K562 (cell line): ENCODE measurements around the gene RGS13.

Experiments
- EZH2 ChIP-seq: IDR thresholded peaks from 2 replicates; pipeline ENCODE4 v1.6.1; 2012; ENCODE audit warnings: low read depth, mild to moderate bottlenecking, inconsistent platforms, low read length, borderline replicate concordance
- NKRF ChIP-seq: fragments of 450-650 bp; IDR thresholded peaks from 2 replicates; pipeline ENCODE4 v1.6.1; 2016; ENCODE audit warnings: borderline replicate concordance
- NR2C2 ChIP-seq, 2 experiments: fragments of 200-800 bp in 1 of 2; sonication (Bioruptor generic) in 1 of 2; sonication (generic) in 1 of 2; formaldehyde crosslinking in 1 of 2; IDR thresholded peaks; 2 replicates each; pipeline versions ENCODE4 v1.6.1 to v1.8.0; 2016 to 2022; ENCODE audit warnings: mild to moderate bottlenecking in 1 of 2, missing compliant biosample characterization in 1 of 2, missing genetic modification characterization in 1 of 2, missing genetic modification reagents in 1 of 2
- POLR2AphosphoS5 ChIP-seq: IDR thresholded peaks from 2 replicates; pipeline ENCODE4 v1.6.1; 2011; ENCODE audit warnings: mild to moderate bottlenecking, low read depth, low read length, moderate library complexity; ENCODE audit not compliant: control insufficient read depth, insufficient read depth
- TF ChIP-seq, protein P1 (sequence below), 3 experiments: IDR thresholded peaks in 2 of 3; conservative IDR thresholded peaks in 1 of 3; 2 replicates each; pipeline ENCODE4 v1.5.1; 2011 to 2012; ENCODE audit warnings: low read length in 3 of 3, mild to moderate bottlenecking in 3 of 3, control low read depth in 2 of 3, improper control_type of control experiment in 1 of 3, inconsistent platforms in 1 of 3, low read depth in 1 of 3, mixed read lengths in 1 of 3, moderate library complexity in 1 of 3; ENCODE audit not compliant: insufficient read depth in 2 of 3

DNA sequence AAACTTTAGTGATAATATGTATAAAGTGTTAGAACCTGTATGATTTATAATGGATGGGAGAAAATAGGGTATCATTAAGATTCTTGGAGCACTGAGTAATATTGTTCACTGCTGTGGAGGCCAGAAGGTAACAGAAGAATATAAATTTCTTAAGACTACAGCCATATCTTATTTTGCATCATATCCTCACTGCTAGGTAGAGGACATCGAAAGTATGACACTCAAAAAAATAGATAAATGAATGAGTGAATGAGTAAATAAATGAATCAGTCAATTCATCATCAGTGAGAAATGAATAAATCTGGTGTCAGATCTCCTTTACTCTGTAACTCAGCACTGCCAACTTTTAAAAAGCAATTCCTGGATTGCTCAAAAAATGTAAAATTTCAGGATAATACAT is 33.2 kb downstream of the RGS13 start:
- TF ChIP-seq NR2C2 (CRISPR knock-in tag; IDR thresholded peaks at IDR 0.05) (no peak), NR2C2 (tag; IDR thresholded peaks at IDR 0.05) (no peak), POLR2AphosphoS5 (no peak), NKRF (no peak), EZH2 (no peak)
- TF ChIP-seq, protein P1, sequence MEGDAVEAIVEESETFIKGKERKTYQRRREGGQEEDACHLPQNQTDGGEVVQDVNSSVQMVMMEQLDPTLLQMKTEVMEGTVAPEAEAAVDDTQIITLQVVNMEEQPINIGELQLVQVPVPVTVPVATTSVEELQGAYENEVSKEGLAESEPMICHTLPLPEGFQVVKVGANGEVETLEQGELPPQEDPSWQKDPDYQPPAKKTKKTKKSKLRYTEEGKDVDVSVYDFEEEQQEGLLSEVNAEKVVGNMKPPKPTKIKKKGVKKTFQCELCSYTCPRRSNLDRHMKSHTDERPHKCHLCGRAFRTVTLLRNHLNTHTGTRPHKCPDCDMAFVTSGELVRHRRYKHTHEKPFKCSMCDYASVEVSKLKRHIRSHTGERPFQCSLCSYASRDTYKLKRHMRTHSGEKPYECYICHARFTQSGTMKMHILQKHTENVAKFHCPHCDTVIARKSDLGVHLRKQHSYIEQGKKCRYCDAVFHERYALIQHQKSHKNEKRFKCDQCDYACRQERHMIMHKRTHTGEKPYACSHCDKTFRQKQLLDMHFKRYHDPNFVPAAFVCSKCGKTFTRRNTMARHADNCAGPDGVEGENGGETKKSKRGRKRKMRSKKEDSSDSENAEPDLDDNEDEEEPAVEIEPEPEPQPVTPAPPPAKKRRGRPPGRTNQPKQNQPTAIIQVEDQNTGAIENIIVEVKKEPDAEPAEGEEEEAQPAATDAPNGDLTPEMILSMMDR (IDR thresholded peaks at IDR 0.05 in 2 of 3, conservative IDR thresholded peaks at IDR 0.05 in 1 of 3; ENCODE audit: insufficient read depth in 2 of 3, low read depth in 1 of 3, low read length in 3 of 3), result no peak
